Measurements from ENCODE around the gene FAM193B.
"Not testable (repeated sequence)": the region's sequence is repeated elsewhere in the genome, so short reads cannot be mapped to it uniquely, and the experiment has no call there.

The FAM193B gene

GRCh38 chr5:177486256-177486655 lies 68.1 kb downstream of the FAM193B start:
- DNase-seq (ENCODE audit: low read depth, low spot score): no peak

GRCh38 chr5:177485753-177486152 lies 68.6 kb downstream of the FAM193B start:
- DNase-seq (ENCODE audit: low read depth, low spot score): not testable (repeated sequence)

GRCh38 chr5:177484902-177485549 lies 69.3 kb downstream of the FAM193B start:
- no peak for DNase-seq (ENCODE audit: low read depth, low spot score)

- DNase-seq (ENCODE audit: low read depth, low spot score): no peak
Measured at GRCh38 chr5:177483994-177484901, 70.1 kb downstream of the FAM193B start.

- no peak for DNase-seq (ENCODE audit: low read depth, low spot score)
Measured at GRCh38 chr5:177483042-177483441, 71.3 kb downstream of the FAM193B start.

GRCh38 chr5:177482359-177482795 lies 72.0 kb downstream of the FAM193B start:
- DNase-seq (ENCODE audit: low read depth, low spot score): no peak

GRCh38 chr5:177479774-177480173 lies 74.6 kb downstream of the FAM193B start:
- DNase-seq (ENCODE audit: low read depth, low spot score): no peak

GRCh38 chr5:177478711-177479646 lies 75.4 kb downstream of the FAM193B start:
- no peak for DNase-seq (ENCODE audit: low read depth, low spot score)

- no peak for DNase-seq (ENCODE audit: low read depth, low spot score)
Measured at GRCh38 chr5:177477701-177478477, 76.5 kb downstream of the FAM193B start.

GRCh38 chr5:177476531-177477233 lies 77.7 kb downstream of the FAM193B start:
- no peak for DNase-seq (ENCODE audit: low read depth, low spot score)

GRCh38 chr5:177475563-177476427 lies 78.6 kb downstream of the FAM193B start:
- no peak for DNase-seq (ENCODE audit: low read depth, low spot score)

- DNase-seq (ENCODE audit: low read depth, low spot score): no peak
Measured at GRCh38 chr5:177474846-177475562, 79.4 kb downstream of the FAM193B start.

- DNase-seq (ENCODE audit: low read depth, low spot score): no peak
Measured at GRCh38 chr5:177474002-177474476, 80.3 kb downstream of the FAM193B start.

GRCh38 chr5:177473443-177474001 lies 80.8 kb downstream of the FAM193B start, which contains the start of gene DBN1:
Gene DBN1 (minus strand): TSS chr5:177473634. CDS start chr5:177473521, 113 bp downstream.
- no peak for DNase-seq (ENCODE audit: low read depth, low spot score)

- DNase-seq (ENCODE audit: low read depth, low spot score): no peak
Measured at GRCh38 chr5:177472460-177473442, 81.6 kb downstream of the FAM193B start.

- DNase-seq (ENCODE audit: low read depth, low spot score): no peak
Measured at GRCh38 chr5:177471610-177472356, 82.6 kb downstream of the FAM193B start.

Measured in brain pericyte (primary cell).